ENCODE measurements around the gene PLCD1. TPM values are rescaled to one million over a fixed set of nuclear protein-coding genes. Genes with fewer than 3 reads are reported as not detected.
A peak's percentile ranks its signal among the peaks of the same experiment; 100 is the strongest.

The PLCD1 gene
- total and polyA plus RNA-seq, 2 of the 8 experiments (the other 6 are each of a cell fraction or from before 2014, with no cell fraction given), result 15.3 to 19.2 TPM

DNA sequence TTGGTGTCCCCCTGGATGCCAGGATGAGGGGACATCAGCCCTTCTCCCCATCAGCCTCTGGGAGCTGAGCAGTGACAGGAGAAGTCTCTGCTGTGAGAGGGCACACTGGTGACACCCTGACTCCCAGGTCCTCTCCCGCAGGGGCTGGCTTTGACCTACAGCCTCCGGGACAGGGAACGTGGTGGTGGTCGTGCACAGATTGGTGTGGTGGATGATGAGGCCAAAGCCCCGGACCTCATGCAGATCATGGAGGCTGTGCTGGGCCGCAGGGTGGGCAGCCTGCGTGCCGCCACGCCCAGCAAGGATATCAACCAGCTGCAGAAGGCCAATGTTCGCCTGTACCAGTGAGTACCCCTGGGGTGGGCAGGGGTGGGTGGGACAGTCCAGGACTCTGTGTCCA is 32.1 kb downstream of the PLCD1 start:
- no peak overlapping the region; the same call in 1 of the 2 replicates for H2AK5ac ChIP-seq (ENCODE audit: low read depth, low read length)
- H4K91ac ChIP-seq (replicated peaks; ENCODE audit: insufficient read length, low read length), result no peak overlapping the region
- no peak overlapping the region for H2BK5ac ChIP-seq (ENCODE audit: low read depth, low read length)
- peaks cover 11% of the 10 kb centered on the region for H3K23me2 ChIP-seq (ENCODE audit: low read depth, low read length)
- no peaks in the 10 kb centered on the region; the same call in 1 of the 2 replicates for H3K79me1 ChIP-seq (ENCODE audit: low read depth, low read length)
- ChIA-PET CTCF (ENCODE audit: partially characterized antibody) (interaction anchor here (0.6 to 2.1 kb wide), 32 partner anchors 8 to 1370 kb away, joined by 3 to 34 read pairs (median 3); no protein-coding TSS in a partner anchor), POLR2A (ENCODE audit: partially characterized antibody) (interaction anchor here (0.9 to 1.0 kb wide), 3 partner anchors 11 to 133 kb away, joined by 3 to 4 read pairs (median 3); no protein-coding TSS in a partner anchor)
- no peak overlapping the region for H2BK20ac ChIP-seq (ENCODE audit: low read length)
- no peak overlapping the region for H2AFZ ChIP-seq (ENCODE audit: low read length)
- 98% methylated on average over 10 of the region's 10 CpGs; no CpG with 5 or more reads in 1 of the 2 experiments for WGBS, 2 experiments (ENCODE audit: extremely low coverage in 1 of 2, insufficient coverage in 1 of 2, insufficient read length in 1 of 2, insufficient replicate concordance in 2 of 2, low coverage in 1 of 2, low lambda C conversion rate in 2 of 2, missing lambda C conversion rate in 1 of 2)
- H2BK12ac ChIP-seq (ENCODE audit: low read depth, low read length), result 0 out of 2 replicates have a peak overlapping the region, but pooled peaks have one; percentile 46
- peaks cover 0 to 13% (median 5%) of the 10 kb centered on the region in 4 experiments; a peak in 2 of 7 replicates for H3K27me3 ChIP-seq (replicated peaks in 1 of 4; ENCODE audit: control insufficient read depth in 3 of 4, extremely low read depth in 1 of 4, insufficient read depth in 3 of 4, low read length in 3 of 4)
- H3K9me3 ChIP-seq (ENCODE audit: insufficient read depth in 2 of 2, low read depth in 1 of 2, low read length in 1 of 2), result no peaks in the 10 kb centered on the region
- no peak overlapping the region for H3K18ac ChIP-seq (ENCODE audit: extremely low read depth, low read length)
- no peak overlapping the region for H2BK120ac ChIP-seq (replicated peaks; ENCODE audit: low read depth, low read length)
- FAIRE-seq, result no peak
- H4K5ac ChIP-seq (ENCODE audit: insufficient read length, low read depth, low read length), result no peak overlapping the region
- H4K20me1 ChIP-seq (replicated peaks in 1 of 2; ENCODE audit: control insufficient read depth in 1 of 2, insufficient read depth in 2 of 2, low read length in 2 of 2), result no peaks in the 10 kb centered on the region
- no peak for DNase-seq (ENCODE audit: low read depth in 1 of 2, low spot score in 2 of 2)
- H3K4me1 ChIP-seq (replicated peaks in 1 of 4; ENCODE audit: control insufficient read depth in 3 of 4, insufficient read depth in 4 of 4, low read length in 3 of 4), result peaks cover 0 to 15% (median 8%) of the 10 kb centered on the region in 4 experiments; a peak in 6 of 7 replicates
- H3K56ac ChIP-seq (replicated peaks; ENCODE audit: insufficient read length, low read depth, low read length), result no peak overlapping the region
- H3K79me2 ChIP-seq (ENCODE audit: control insufficient read depth in 1 of 2, insufficient read depth in 2 of 2, low read length in 2 of 2), result no peaks in the 10 kb centered on the region
- H3K23ac ChIP-seq (ENCODE audit: insufficient read length), result no peak overlapping the region
- peak overlapping the region; percentile 75; the same call in 1 of the 2 replicates for H2BK15ac ChIP-seq (ENCODE audit: low read length)
- no peak overlapping the region for H3K4ac ChIP-seq (replicated peaks; ENCODE audit: insufficient read length, low read depth, low read length)
- H4K8ac ChIP-seq (ENCODE audit: extremely low read depth, insufficient read depth, low read length), result no peak overlapping the region
- H3K14ac ChIP-seq (ENCODE audit: insufficient read length), result no peak overlapping the region
- H3K27ac ChIP-seq (ENCODE audit: low read depth, low read length), result no peak overlapping the region
- H3K4me3 ChIP-seq (ENCODE audit: extremely low read depth in 1 of 4, insufficient read depth in 2 of 4, low read depth in 3 of 4, low read length in 4 of 4), result no peak overlapping the region
- no peak overlapping the region for H3K9ac ChIP-seq (replicated peaks in 1 of 4; ENCODE audit: extremely low read depth in 1 of 4, low read depth in 3 of 4, low read length in 3 of 4)
- H3K36me3 ChIP-seq (ENCODE audit: control insufficient read depth in 2 of 4, insufficient read depth in 4 of 4, low read length in 3 of 4), result peaks cover 0 to 2% (median under 1%) of the 10 kb centered on the region in 4 experiments; a peak in 1 of 8 replicates
- H3K4me2 ChIP-seq (ENCODE audit: insufficient read depth in 1 of 2, low read depth in 2 of 2, low read length in 2 of 2), result no peak overlapping the region
- TF ChIP-seq SIN3A (conservative IDR thresholded peaks at IDR 0.05 in 1 of 2, IDR thresholded peaks at IDR 0.05 in 1 of 2; ENCODE audit: low read depth in 1 of 2, low read length in 2 of 2) (no peak), RBBP5 (IDR thresholded peaks at IDR 0.05; ENCODE audit: borderline replicate concordance, low read depth, low read length) (no peak), SRF (IDR thresholded peaks at IDR 0.05; ENCODE audit: low read depth, low read length) (no peak), MAFK (IDR thresholded peaks at IDR 0.05; ENCODE audit: low read depth, low read length) (no peak), EZH2 (IDR thresholded peaks at IDR 0.05; ENCODE audit: low read depth, low read length, severe bottlenecking) (no peak), TAF1 (IDR thresholded peaks at IDR 0.05; ENCODE audit: low read depth, low read length) (no peak), BRCA1 (IDR thresholded peaks at IDR 0.05; ENCODE audit: low read depth, low read length) (no peak), RXRA (IDR thresholded peaks at IDR 0.05; ENCODE audit: insufficient read depth, low read depth, low read length) (no peak), EP300 (IDR thresholded peaks at IDR 0.05; ENCODE audit: borderline replicate concordance in 1 of 2, low read depth in 2 of 2, low read length in 2 of 2) (no peak), SAP30 (IDR thresholded peaks at IDR 0.05; ENCODE audit: insufficient read depth, insufficient replicate concordance, low read length) (no peak)
- TF ChIP-seq, protein P1, sequence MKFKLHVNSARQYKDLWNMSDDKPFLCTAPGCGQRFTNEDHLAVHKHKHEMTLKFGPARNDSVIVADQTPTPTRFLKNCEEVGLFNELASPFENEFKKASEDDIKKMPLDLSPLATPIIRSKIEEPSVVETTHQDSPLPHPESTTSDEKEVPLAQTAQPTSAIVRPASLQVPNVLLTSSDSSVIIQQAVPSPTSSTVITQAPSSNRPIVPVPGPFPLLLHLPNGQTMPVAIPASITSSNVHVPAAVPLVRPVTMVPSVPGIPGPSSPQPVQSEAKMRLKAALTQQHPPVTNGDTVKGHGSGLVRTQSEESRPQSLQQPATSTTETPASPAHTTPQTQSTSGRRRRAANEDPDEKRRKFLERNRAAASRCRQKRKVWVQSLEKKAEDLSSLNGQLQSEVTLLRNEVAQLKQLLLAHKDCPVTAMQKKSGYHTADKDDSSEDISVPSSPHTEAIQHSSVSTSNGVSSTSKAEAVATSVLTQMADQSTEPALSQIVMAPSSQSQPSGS (IDR thresholded peaks at IDR 0.05; ENCODE audit: low read length), result no peak
